Peyer's patch (tissue), 4 donors: ENCODE data around the gene NELL1. TPM values are rescaled to one million over a fixed set of nuclear protein-coding genes. Genes with fewer than 3 reads are reported as not detected.

Experiments
- DNase-seq, 3 donors: peaks; one replicate each; pipeline ENCODE4 v3.0.0-alpha.2; 2017 to 2019
- H3K27ac ChIP-seq, 4 donors: fragments of 200-600 bp; sonication (generic); one replicate each; pipeline ENCODE4 v1.5.1; 2016 to 2019
- H3K27me3 ChIP-seq, 2 donors: fragments of 200-600 bp; sonication (generic); one replicate each; pipeline ENCODE4 v1.5.1; 2019
- H3K36me3 ChIP-seq, 3 donors: fragments of 200-600 bp; sonication (generic); one replicate each; pipeline ENCODE4 v1.5.1; 2016 to 2019
- H3K4me1 ChIP-seq, 4 donors: fragments of 200-600 bp; sonication (generic); one replicate each; pipeline ENCODE4 v1.5.1; 2016 to 2019
- H3K4me3 ChIP-seq, 4 donors: fragments of 200-600 bp; sonication (generic); 1 replicate in 3 of 4; 2 replicates in 1 of 4; pipeline ENCODE4 v1.5.1; 2016 to 2019; ENCODE audit warnings: mild to moderate bottlenecking in 1 of 4
- H3K9me3 ChIP-seq, 4 donors: fragments of 200-600 bp; sonication (generic); one replicate each; pipeline ENCODE4 v1.5.1; 2016 to 2019; ENCODE audit warnings: mild to moderate bottlenecking in 1 of 4
- CTCF ChIP-seq, 6 experiments: fragments of 450-650 bp in 4 of 6; fragments of 200-600 bp in 2 of 6; sonication (generic) in 1 of 6; IDR thresholded peaks; one replicate each; pipeline ENCODE4 v1.5.1; 2017 to 2019; ENCODE audit warnings: antibody characterized with exemption in 6 of 6, mild to moderate bottlenecking in 3 of 6, moderate library complexity in 1 of 6
- POLR2A ChIP-seq, 2 donors: fragments of 450-650 bp; IDR thresholded peaks; one replicate each; pipeline ENCODE4 v1.5.1; 2017; ENCODE audit warnings: antibody characterized with exemption in 2 of 2, mild to moderate bottlenecking in 2 of 2, moderate library complexity in 2 of 2
- total RNA-seq, 4 donors: library from RNA; depleted of rRNA; stranded (reverse); fragments of >200 nt; gene quantifications; one replicate each; pipeline ENCODE4 v1.1.0, GENCODE V29; 2016

The NELL1 gene
- total RNA-seq, 4 donors from 2014 or later: not detected

DNA sequence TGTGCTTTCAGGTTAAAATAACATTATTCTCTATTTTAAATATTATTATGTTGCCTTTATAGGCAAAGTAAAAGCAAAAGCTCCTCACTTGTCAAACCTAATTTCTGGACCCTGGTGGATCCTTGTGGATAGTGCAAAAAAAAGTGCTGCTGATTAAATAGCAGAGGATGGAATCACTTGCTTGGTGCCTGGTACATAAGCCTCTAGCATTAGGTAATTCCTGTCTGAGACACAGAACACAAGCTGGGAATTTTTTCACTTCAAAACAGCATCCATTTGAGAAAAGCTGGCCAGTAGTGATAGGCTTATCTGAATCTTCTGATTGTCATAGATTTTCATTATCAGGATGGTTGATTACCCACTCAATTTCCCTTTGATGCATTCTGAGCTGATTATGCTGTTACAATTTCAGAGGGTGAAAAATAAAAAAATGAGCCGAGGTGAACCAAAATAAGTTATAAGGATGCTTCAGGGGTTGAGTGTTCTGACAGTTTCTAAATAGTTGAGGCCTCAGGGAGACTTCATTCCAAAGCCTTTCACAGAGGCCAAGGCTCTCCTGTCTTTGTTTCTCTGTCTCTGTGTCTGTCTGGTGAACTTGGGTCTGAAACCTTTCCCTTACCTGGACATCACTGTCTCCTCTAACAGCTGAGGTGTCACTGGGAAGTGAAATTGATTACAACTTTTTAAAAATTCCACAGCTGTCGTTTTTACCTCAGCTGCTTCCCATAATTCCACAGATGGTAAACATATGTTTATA is 242.9 kb downstream of the NELL1 start:
- no peak for DNase-seq
- Histone ChIP-seq H3K9me3 (no peaks in the 10 kb centered on the region), H3K27ac (no peak overlapping the region), H3K36me3 (no peaks in the 10 kb centered on the region), H3K27me3 (no peaks in the 10 kb centered on the region), H3K4me1 (no peaks in the 10 kb centered on the region), H3K4me3 (no peak overlapping the region)
- TF ChIP-seq POLR2A (IDR thresholded peaks at IDR 0.05) (no peak), CTCF (IDR thresholded peaks at IDR 0.05) (no peak)

DNA sequence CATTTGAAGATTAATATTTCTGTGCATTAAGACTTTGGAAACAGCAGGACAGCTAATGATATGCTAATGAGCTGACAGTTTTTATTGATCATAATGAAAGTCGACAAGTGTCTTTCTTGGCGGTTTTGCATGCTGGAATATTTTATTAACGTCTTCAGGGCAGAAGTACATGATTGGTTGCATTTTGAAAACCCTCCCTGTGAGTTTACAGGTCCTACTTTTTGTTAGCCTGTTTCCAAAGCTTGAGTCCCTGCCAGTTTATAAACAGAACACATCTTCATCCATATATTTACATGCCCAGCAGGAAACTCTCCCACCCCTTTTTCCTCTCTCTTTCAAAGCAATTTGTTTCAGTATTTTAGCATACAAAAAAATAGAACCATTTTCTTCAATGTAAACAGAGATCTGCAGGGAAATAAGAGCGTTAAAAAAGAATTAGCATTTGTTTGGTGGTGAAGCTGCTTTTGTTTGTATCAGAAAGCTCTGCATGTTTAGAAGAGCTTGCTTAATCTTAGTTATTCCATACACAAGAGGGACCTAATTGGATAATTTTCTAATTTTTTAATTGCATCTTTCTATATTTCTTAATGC is 243.6 kb downstream of the NELL1 start:
- no peaks in the 10 kb centered on the region for H3K36me3 ChIP-seq
- no peaks in the 10 kb centered on the region for H3K9me3 ChIP-seq
- no peak for TF ChIP-seq CTCF (IDR thresholded peaks at IDR 0.05)
- TF ChIP-seq POLR2A (IDR thresholded peaks at IDR 0.05): no peak
- no peaks in the 10 kb centered on the region for H3K27me3 ChIP-seq
- no peak overlapping the region for H3K4me3 ChIP-seq
- no peaks in the 10 kb centered on the region for H3K4me1 ChIP-seq
- no peak overlapping the region for H3K27ac ChIP-seq
- DNase-seq: no peak

- TF ChIP-seq POLR2A (IDR thresholded peaks at IDR 0.05) (no peak), CTCF (IDR thresholded peaks at IDR 0.05) (no peak)
- DNase-seq: no peak
Observed at GRCh38 chr11:20917306-20917705, 247.9 kb downstream of the NELL1 start.

DNA sequence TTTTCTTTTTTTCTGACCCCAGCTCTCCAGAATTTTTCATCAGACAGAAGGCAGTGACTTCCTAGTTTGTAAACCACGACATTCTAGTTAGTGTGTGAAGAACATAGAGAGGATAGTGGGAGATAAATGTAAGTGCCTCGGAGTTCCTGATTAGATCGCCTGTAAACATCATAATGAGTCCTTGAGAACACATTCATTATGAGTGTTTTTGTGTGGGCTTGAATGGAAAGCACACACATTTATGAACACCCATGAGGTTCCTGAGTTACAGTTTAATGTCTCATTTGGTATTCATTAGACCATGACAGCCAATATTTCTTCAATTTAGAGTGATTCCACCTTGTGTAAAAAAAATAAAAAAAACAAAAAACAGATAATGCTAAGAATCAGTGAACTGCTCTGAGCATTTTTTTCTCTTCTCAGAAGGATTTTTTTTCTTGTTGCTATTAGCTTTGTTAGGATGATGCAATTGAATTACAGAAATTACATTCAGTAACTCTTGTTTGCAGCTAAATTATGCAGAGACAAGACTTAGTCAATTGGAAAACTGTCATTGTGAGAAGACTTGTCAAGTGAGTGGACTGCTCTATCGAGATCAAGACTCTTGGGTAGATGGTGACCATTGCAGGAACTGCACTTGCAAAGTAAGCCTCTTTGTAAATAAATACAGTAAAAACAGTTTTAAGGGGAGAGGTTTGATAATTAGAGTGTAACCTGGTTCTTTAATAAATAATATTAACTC is 257.6 kb downstream of the NELL1 start:
- Histone ChIP-seq H3K9me3 (no peaks in the 10 kb centered on the region), H3K4me1 (no peaks in the 10 kb centered on the region), H3K4me3 (no peak overlapping the region), H3K27ac (no peak overlapping the region), H3K36me3 (no peaks in the 10 kb centered on the region), H3K27me3 (no peaks in the 10 kb centered on the region)
- no peak for DNase-seq
- TF ChIP-seq CTCF (IDR thresholded peaks at IDR 0.05) (no peak), POLR2A (IDR thresholded peaks at IDR 0.05) (no peak)

More at GRCh38 chr11:20917306-20917705, 247.9 kb downstream of the NELL1 start:
- Histone ChIP-seq H3K27ac (no peak overlapping the region), H3K27me3 (no peaks in the 10 kb centered on the region), H3K36me3 (no peaks in the 10 kb centered on the region), H3K4me3 (no peak overlapping the region), H3K9me3 (no peaks in the 10 kb centered on the region), H3K4me1 (no peaks in the 10 kb centered on the region)

DNA sequence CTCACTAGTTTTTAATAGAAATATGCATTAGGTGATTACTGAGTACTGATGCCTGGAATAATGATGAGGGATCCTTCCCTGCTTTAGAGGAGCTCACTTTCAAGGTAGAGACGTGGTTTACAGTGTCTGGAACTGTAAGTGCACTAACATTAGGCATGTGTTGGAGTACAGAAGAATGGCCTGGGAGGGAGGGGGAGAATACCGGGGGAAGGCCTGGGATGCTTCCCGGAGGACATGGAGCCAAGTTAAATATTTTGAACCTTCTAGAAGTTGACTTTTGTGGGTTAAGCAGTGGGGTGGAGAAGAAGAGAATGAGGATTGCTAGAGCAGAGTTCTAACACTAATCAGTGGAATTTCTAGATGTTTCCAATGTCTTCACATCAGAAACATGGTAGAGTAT is 261.6 kb downstream of the NELL1 start:
- no peak for DNase-seq
- Histone ChIP-seq H3K9me3 (no peaks in the 10 kb centered on the region), H3K27ac (no peak overlapping the region), H3K27me3 (no peaks in the 10 kb centered on the region), H3K4me3 (no peak overlapping the region), H3K4me1 (no peaks in the 10 kb centered on the region), H3K36me3 (no peaks in the 10 kb centered on the region)
- no peak for TF ChIP-seq CTCF (IDR thresholded peaks at IDR 0.05)
- no peak for TF ChIP-seq POLR2A (IDR thresholded peaks at IDR 0.05)
